ENCODE measurements around the gene CGB1.
A peak's percentile ranks its signal among the peaks of the same experiment; 100 is the strongest.
"Not testable (repeated sequence)": the region's sequence is repeated elsewhere in the genome, so short reads cannot be mapped to it uniquely, and the experiment has no call there.

The CGB1 gene

DNA sequence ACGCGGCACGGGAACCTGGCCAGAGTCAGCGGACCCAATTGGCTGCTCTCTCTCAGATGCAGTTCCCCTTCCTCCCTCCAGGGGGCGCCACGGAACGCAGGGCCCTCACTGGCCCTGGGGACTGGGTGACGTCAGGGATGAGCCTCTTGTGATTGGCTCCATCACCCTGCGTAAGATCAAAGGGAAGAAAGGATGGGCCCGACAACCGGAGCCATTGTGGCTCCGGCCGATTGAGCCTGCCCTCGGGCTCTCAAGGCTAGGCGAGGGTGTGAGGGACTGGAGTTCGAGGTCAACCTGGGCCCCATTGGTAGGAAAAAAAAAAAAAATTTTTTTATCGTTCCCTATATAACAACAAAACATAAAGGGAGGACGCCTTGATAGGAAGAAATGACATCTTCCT lies at the start of gene CGB1:
Gene CGB1 (minus strand): TSS at position 81 of the 400 bp plus-strand sequence. CDS start 184 bp downstream, outside the sequence.
- not testable (repeated sequence) for DNase-seq (ENCODE audit: low spot score)

- no peak for DNase-seq (ENCODE audit: low spot score)
These were observed 49.6 kb upstream of the CGB1 start for GRCh38 chr19:49086296-49086695.

DNA sequence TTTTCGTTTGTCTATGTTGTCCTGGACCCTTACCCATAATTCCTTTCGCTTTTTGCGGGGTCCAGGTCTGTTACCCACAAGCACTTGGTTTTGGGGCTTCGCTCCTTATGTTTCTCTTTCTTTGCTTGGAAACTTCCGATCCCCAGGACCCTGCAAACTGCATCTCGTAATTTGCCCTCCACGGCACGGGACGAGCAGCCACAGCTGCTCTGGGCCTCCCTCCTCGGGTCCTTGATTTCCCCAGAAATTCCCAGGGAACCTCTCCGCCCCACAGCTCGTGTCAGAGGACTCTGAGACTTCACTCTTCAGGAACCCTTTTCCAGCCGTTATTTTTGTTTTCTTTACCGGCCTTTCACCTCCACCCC lies 49.2 kb upstream of the CGB1 start:
- no peak for DNase-seq (ENCODE audit: low spot score)

DNA sequence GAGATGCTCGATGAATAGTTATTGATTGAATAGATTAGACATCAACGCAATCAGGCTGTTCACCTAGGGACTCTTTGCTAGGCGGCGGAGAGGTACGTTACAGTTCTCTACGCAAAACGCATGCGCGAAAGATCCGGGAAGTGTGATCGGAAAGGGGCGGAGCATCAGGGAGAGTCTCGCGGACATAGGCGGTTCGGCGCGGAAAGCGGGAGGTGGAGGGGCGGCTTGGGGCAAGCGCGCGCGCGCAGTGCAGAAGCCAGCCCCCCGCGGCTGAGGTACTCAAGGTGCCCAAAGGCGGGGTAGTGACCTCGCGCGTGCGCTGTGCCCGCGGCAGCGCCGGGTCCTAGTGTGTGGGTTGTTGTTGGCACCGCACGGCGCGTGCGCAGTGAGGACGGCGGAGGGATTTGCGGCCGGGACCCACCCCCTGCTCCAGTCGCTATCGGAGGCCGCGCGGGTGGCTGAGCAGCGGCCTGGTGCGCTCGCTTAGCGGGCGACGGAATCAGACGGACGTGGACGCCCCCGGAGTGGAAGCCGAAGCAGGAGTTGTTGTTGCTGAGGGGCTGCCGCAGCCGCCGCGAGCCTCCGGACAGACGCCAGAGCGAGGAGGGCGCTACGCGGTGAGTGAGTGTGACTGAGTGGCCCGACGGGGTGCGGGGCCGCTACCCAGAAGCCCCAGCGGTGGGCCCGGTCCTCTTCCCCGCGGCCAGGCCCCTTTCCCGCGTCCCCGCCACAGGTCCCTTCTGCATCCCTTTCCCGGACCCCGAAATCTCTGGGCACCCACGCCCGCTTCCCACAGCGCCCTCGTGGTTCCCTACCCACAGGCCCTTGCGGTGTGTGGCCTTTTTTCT lies 48.5 kb upstream of the CGB1 start, which contains the start of gene SNRNP70:
Gene SNRNP70 (plus strand): TSS at position 432 of the 848 bp plus-strand sequence. CDS start 964 bp downstream, outside the sequence.
- peak; percentile 100 for DNase-seq (ENCODE audit: low spot score)

- no peak for DNase-seq (ENCODE audit: low spot score)
These were observed 47.7 kb upstream of the CGB1 start for GRCh38 chr19:49084206-49085019.

GRCh38 chr19:49081273-49081672 lies 44.6 kb upstream of the CGB1 start:
- DNase-seq (ENCODE audit: low spot score) = no peak

DNA sequence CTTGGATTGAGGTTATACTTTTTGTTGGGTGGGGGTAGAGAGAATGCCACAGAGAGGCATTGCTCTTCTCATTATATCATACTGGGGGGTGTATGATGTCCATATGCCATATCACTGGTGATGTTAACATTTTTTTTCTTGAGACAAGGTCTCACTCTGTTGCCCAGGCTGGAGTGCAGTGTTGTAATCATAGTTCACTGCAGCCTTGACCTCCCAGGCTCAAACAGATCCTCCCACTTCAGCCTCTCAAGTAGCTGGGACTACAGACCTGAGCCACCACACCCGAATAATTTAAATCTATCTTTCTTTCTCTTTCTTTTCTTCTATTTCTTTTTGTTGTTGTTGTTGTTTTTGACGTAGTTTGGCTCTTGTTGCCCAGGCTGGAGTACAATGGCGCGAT lies 43.7 kb upstream of the CGB1 start:
- no peak for DNase-seq (ENCODE audit: low spot score)

- not testable (repeated sequence) for DNase-seq (ENCODE audit: low spot score)
These were observed 38.2 kb upstream of the CGB1 start for GRCh38 chr19:49074869-49075268.

DNA sequence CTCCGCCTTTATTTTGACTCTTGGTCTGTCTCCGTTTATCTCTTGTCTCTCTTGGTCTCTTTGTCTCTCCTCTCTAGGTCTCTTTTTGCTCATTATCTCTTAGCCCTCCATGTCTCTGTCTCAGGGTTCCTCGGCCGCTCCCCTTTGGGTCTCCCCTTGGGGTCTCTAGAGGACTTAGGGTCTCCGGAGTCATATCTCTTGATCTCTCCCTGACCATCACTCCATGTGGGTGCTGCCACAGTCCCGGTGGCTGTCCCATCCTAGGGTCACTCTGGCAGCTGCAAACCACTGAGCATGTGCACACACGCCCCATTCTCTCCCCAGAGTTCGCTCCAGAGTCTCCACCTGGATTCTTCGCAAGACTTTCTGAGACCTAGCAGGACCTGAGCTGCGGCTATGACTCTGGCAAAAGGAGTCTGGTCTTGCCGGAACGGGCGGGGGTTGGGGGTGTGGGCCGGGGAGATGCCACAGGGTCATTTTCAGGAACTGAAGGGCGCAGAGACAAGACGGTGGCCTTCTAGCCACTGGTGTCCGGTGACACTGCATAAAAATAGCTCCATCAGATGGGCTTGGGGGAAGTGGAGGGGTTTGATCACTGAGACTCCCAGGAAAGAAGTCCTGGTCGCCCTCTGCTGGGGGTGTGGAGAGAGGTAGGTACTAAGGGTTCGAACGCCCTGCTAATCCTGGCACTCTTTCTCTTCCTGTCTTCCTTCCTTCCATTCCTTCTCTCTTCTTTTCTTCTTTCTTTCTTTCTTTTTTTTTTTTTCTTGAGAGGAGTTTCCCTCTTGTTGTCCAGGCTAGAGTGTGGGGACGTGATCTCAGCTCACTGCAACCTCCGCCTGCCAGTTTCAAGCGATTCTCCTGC lies 37.1 kb upstream of the CGB1 start:
- no peak for DNase-seq (ENCODE audit: low spot score)

GRCh38 chr19:49071860-49072547 lies 35.3 kb upstream of the CGB1 start:
- no peak for DNase-seq (ENCODE audit: low spot score)

- no peak for DNase-seq (ENCODE audit: low spot score)
These were observed 33.7 kb upstream of the CGB1 start for GRCh38 chr19:49070416-49070815.

- DNase-seq (ENCODE audit: low spot score) = no peak
These were observed 32.3 kb upstream of the CGB1 start for GRCh38 chr19:49069026-49069425.

DNA sequence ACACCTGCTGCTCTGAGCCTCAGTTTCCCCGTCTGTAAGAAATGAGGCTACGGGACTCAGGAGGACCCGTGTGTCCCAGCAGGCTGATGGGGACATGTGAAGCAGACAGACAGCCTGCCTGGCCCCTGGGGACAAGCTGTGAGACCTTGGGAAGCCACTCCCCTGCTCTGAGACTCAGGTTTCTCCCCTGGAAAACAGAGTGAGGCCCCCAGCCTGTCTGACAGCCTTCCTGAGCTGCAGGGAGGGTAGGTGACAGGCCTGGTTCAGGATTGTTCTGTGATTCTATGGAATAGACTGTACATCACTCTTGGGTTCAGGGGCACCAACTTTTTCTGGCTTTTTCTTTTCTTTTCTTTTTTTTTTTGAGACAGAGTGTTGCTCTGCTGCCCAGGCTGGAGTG lies 30.9 kb upstream of the CGB1 start:
- no peak for DNase-seq (ENCODE audit: low spot score)

DNA sequence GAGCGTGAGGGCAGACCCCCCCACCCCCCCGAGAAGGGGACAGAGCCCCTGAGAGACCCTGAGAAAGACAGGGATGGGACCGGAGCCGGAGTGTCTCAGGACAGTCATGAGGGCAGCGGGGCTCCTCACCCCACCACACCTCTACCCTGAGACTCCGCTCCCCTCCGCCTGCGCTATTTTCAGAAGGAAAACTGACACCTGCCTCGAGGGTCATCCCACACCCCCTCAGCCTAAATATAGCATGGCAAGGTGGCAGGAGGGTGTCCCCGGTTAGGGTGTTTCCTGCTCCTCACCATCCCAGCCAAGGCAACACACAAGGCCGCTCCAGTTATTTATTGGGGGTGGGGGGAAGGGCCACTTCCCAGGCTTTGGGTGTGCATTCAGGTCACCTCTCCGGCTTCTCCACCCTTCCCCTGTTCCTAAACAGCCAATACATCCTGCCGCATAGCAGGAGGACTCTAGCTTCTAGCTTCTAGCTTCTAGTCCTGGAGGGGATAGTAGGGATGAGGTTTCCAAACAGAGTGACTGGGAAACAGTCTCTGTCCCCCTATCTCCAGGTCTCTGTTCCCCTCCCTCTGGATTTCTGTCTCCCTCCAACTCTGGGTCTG lies 29.3 kb upstream of the CGB1 start:
- DNase-seq (ENCODE audit: low spot score) = no peak

DNA sequence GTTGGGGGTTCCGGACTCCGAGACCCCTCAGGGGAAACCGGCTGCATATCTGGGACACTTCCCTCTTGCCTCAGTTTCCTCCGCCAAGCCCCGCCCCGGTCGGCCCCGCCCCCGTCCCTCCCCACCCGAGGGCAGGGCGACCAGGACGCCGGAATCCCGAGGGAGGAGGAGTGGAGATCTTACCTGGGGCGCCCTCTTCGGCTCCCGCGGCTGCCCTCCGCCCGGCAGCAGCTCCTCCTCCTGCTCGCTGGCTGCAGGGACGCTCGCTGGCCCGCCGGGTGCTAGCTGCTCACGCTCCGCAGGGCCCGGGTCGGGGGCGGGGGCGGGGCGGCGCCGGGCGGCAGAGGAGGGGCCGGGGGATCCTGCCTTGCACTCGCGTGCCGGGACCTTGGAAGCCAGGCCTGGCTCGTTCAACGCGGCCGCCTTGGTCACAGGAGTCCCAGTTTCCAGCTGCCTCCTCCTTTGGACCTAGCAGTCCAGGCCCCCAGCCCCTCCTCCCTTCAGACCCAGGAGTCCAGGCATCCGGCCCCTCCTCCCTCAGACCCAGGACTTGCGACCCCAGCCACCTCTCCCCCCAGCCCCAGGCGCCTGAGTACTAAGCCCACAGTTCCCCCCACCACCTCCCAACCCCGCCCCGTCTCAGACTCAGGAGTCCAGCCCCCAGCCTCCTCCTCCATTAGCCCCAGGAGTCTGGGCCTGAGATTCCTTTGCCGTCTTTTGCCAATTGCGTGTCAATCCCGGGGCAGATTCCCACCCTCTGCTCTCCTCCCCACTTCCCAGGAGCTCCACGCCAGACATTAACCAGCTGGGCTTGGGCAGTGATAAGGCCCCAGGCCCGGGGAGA lies 28.3 kb upstream of the CGB1 start, which contains the start of gene NTF4:
Gene NTF4 (minus strand): TSS at position 51 of the 844 bp plus-strand sequence. CDS start 2,821 bp downstream, outside the sequence.
- DNase-seq (ENCODE audit: low spot score) = peak; percentile 52

GRCh38 chr19:49064029-49064629 lies 27.4 kb upstream of the CGB1 start:
- DNase-seq (ENCODE audit: low spot score) = no peak

DNA sequence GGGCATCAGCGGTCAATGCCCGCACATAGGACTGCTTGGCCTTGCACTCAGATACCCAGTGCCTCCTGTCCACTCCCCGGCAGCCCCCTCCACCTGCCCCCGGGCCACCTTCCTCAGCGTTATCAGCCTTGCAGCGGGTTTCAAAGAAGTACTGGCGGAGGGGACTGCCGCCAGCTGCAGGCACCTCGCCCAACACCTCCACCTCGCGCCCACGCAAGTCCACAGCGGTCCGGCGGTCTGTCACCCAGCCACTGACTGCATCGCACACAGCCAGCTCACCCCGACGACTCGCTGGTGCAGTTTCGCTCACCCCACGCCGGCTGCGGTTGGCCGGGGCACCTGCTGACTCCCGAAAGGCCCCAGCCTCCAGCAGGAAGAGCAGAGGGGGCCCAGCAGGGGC lies 24.8 kb upstream of the CGB1 start:
- DNase-seq (ENCODE audit: low spot score) = no peak

DNA sequence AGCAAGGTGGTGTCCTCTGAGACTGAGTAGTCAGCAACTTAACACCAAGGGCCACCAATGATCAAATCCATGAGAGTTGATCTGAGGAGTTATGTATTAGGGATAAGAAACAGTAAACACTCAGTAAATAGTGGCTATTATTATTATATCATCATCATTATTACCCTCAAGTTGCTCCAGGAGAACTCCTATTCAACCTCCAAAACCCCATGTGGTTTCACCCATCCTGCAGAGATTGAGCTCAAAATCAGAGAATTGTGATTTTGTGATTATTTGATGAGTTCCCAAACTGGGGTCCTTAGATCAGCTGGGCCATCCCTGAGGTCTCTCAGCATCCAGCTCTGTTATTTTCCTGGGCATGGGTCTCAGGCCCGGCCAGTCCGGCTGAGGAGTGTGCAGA lies 24.3 kb upstream of the CGB1 start:
- DNase-seq (ENCODE audit: low spot score) = no peak

DNA sequence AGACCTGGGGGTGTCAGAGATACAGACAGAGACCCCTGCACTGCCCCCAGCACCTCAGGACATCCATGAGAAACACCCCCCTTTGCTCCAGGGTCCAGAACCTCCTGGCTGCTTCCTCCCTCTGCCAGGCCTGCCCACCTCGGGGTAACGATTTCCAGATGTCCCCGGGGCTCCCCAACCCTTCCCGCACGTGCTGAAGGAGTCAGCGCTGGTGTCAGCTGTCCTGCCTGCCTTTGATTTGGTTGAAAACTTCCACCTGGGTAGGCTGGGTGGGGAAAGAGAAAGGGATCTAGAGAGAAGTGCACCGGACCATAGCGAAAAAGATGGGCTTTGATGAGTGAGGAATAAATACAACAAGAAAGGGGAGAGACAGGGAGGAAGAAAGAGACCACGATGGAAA lies 22.4 kb upstream of the CGB1 start:
- DNase-seq (ENCODE audit: low spot score) = no peak

GRCh38 chr19:49058562-49058961 lies 21.9 kb upstream of the CGB1 start:
- DNase-seq (ENCODE audit: low spot score) = no peak
